Activated CD8-positive, alpha-beta memory T cell treated with anti-CD3 and anti-CD28 coated beads, Interleukin-2, amount 50 U/mL, for 1 hour (primary cell): ENCODE results near the gene ZNF565.
"Not testable (repeated sequence)": the region's sequence is repeated elsewhere in the genome, so short reads cannot be mapped to it uniquely, and the experiment has no call there.

Source experiments
- DNase-seq: peaks from one replicate; pipeline ENCODE4 v3.0.0-alpha.2; 2020; ENCODE audit errors: extremely low read depth

The ZNF565 gene

DNA sequence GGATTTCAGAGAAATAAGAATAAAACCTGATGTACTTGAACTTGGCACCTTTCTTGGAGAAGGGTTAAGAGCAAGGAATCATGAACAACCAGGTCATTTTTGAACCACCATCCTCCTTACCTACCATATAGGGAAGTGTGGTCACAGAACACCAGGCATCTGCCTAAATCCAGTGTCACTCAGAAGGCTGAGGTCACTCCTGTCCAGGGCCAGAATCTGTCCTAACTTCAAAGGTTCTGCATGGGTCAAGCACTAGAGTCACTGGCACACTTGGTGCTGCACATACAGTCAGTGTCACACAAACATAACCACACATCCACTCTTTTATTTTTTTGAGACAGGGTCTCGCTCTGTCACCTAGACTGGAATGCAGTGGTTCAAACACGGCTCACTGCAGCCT is 1.6 kb downstream of the ZNF565 start:
- DNase-seq, result no peak

DNA sequence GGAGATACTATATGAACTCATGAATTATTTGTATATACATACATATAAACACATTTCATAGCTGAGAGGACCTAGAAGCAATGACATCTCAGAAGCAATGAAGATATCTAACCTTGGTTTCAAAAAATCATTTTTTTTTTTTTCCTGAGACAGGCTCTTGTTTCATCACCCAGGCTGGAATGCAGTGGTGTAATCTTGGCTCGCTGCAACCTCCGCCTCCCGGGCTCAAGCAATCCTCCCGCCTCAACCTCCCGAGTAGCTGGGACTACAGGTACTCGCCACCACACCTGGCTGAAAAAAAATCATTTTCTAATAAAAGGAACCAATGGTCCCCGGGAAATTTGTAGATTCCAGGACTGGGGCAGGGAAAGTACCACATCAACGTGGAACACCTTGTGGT is 4.0 kb downstream of the ZNF565 start:
- DNase-seq, result no peak

DNA sequence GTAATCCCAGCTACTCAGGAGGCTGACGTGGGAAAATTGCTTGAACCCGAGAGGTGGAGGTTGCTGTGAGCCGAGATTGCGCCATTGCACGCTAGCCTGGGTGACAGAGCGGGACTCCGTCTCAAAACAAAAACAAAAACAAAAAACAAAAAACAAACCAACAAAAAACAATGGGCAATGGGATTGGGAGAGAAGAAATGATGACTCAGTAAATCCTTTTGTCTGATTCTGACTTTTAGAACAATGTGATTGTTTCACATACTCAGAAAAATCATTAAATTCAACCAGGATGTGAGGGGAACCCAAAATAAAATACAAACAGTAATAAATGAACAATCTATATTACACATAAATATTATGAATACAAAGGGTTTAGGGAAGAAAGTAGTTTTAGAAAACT is 5.1 kb downstream of the ZNF565 start:
- DNase-seq, result no peak

DNA sequence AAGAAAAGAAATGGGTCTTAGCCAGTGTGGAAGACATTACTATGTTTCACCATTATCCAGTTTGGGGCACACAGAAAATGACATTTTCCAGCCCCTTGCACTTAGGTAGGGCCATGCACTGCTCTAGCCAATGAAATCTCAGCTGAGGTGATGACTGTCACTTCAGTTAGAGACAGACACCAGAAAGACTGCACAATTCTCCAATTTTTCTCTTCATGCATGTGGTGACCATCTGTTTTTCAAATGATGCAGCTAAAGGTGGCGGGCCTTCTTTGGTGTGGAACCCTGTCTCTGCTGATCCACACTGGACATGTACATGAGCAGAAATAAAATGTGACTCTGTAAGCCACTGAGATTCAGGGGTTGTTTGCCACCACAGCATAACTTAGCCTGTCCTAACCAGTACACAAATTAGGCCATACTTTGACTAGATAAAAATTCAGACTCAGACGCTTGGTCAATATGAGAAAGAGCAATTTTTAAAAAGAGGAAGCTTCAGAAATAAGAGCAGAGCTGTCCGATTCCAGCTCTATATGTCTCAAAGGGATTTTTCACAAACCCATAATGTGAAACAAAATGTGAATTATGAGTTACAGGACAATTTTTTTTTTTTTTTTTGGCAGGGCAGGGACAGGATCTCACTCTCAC is 6.7 kb downstream of the ZNF565 start:
- no peak for DNase-seq

DNA sequence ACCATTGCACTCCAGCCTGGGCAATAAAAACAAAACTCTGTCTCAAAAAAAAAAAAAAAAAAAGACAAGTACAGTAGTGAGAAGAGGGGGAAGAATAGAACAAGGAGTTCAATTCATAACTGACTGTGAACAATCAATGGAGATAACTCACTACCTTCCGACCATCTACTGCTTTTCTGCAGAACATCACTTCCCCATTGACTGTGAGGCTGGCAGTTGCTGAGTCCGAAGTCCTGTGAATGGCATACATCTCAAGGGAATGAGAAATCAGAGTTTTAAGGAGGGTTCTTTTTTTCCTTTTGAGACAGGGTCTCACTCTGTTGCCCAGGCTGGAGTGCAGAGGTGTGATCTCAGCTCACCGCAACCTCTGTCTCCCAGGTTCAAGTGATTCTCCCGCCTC is 11.2 kb downstream of the ZNF565 start:
- no peak for DNase-seq

DNA sequence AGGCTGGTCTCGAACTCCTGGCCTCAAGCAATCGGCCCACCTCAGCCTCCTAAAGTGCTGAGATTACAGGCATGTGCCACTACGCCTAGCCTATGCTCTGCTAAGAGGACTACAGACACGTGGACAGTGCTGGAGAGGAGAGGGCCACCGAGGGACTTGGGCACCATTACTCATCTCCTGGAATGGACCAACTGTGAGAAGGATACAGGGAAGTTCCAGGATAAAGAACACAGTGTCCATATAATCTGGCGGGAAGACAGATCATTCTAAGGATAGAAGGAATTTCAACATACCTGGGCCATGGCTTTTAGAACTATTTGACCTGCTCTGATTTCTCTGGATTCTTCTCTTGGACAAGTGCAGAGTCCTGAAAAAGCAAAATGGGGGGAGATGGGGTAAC is 12.8 kb downstream of the ZNF565 start:
- no peak for DNase-seq

DNA sequence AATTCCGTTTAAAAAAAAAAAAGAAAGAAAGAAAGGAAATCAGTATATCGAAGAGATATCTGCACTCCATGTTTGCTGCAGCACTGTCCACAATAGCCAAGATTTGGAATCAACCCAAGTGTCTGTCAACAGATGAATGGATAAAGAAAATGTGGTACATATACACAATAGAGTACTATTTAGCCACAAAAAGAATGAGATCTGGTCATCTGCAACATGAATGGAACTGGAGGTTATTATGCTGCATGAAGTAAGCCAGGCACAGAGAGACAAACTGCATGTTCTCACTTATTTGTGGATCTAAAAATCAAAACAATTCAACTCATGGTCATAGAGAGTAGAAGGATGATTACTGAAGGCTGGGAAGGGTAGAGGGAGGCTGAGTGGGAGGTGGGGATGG is 16.3 kb downstream of the ZNF565 start:
- no peak for DNase-seq

DNA sequence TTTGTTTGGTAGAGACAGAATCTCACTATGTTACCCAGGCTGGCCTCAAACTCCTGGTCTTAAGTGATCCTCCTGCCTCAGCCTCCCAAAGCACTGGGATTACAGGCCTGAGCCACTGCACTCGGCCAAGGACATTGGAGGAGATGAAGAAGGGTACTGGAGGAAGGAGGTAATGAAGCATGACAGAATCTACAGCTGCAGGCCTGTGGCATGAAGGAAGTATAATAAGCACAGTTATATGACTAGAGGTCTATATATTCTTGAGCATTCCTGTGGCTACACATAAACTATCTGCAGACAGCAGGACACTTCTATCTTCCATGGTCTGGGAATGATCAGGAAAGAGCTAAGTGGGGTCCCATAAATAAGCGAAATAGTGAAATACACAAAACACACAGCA is 18.2 kb downstream of the ZNF565 start:
- DNase-seq, result no peak

DNA sequence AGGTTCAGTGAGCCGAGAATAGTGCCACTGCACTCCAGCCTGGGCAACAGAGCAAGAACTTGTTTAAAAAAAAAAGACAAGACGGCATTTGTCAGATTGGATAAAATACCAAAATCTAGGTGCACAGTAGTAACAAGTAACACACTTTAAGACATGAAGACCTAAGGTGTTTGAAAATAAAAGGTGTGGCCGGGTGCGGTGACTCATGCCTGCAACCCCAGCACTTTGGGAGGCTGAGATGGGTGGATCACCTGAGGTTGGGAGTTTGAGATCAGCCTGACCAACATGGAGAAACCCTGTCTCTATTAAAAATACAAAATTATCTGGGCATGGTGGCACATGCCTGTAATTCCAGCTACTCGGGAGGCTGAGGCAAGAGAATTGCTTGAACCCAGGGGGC is 27.7 kb downstream of the ZNF565 start:
- DNase-seq, result not testable (repeated sequence)

DNA sequence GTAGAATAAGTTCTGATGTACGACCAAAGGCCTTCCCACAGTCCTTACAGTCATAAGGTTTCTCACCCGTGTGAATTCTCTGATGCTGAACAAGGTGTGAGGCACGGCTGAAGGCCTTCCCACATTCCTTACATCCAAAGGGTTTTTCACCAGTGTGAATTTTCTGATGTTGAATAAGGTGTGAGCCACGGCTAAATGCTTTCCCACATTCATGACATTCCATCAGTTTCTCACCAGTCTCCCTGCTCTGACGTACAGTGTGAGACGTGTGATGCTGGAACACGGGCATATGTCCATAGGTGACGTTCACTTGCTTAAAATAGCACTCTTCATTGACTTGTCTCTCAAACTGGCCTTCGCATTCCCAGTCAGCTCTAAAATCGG is 31.2 kb downstream of the ZNF565 start:
- DNase-seq, result no peak

DNA sequence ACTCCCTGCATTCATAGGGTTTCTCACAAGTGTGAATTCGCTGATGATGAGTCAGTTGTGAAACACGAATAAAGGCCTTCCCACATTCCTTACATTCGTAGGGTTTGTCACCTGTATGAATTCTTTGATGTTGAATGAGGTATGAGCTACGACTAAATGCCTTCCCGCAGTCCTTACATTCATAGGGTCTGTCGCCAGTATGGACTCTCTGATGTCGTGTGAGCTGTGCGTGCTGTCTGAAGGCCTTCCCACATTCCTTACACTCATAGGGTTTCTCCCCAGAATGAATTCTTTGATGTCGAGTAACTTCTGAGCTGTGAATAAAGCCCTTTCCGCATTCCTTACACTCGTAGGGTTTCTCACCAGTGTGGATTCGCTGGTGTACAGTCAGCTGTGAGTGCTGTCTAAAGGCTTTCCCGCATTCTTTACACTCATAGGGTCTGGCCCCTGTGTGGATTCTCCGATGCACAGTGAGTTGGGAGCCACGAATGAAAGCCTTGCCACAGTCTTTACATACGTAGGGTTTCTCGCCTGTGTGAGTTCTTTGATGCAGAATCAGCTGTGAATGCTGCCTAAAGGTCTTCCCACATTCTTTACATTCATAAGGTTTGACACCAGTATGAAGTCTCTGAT is 31.7 kb downstream of the ZNF565 start:
- DNase-seq, result no peak

DNA sequence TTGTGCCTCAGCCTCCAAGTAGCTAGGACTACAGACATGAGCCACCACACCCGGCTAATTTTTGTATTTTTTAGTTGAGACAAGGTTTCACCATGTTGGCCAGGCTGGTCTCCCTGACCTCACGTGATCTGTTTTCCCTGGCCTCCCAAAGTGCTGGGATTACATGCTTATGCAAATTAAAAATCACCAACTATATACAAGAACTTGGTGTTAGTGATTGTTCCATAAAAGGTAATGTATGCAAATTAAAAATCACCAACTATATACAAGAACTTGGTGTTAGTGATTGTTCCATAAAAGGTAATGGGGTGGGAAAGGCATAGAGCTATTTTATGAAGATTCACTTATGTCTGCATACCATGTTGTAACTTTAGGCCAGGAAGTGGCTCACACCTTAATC is 35.4 kb downstream of the ZNF565 start:
- not testable (repeated sequence) for DNase-seq

DNA sequence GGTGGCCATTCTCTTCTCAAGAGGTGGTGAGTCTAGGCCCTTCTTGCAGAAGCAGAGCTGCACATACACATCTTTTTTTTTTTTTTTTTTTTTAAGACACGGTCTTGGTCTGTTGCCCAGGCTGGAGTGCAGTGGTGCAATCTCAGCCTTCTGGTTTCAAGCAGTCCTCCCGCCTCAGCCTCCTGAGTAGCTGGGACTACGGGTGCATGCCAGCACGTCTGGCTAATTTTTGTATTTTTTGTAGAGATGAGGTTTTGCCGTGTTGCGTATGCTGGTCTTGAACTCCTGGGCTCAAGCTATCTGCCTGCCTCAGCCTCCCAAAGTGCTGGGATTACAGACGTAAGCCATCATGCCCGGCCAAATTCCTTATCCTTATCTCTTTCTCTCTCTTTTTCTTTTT is 40.6 kb downstream of the ZNF565 start:
- DNase-seq, result not testable (repeated sequence)

DNA sequence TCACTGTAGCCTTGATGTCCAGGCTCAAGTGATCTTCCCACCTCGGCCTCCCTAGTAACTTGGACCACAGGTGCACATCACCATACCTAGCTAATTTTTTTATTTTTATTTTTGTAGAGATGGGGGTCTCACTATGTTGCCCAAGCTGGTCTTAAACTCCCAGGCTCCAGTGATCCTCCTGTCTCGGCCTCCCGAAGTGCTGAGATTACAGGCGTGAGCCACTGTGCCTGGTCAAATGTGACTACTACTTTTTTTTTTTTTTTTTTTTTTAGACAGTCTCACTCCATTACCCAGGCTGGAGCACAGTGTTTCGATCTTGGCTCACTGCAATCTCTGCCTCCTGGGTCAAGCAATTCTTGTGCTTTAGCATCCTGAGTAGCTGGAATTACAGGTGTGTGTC is 41.6 kb downstream of the ZNF565 start:
- no peak for DNase-seq

DNA sequence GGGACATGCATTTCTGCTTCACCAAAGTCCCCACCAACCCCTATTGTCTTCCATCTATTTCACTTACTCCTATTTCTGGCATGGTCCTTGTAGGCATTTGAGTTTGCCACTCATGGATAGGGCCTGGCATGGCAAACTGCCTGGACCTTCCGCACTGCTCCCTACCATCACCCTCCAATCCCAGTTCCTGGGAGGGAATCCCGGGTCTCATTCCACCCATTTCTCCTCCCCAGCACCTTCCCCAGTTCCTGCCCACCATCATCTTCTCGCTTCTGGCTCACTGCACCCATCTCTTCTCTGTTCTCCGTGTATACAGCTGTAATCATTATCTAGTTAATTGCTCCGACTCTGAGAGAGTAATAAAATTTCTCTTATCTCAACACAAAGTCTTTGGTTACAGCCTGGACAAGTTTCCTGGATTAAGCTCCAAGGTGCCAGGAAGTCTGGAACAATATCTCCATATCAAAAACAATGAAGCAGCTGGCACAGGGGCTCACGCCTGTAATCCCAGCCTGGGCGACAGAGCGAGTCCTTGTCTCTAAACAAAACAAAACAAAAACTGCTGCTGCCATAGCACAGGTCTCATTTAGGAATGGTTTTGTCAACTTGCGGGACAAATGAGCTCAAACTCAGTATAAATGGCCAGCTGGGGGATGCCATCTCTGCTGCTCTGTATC is 45.2 kb downstream of the ZNF565 start:
- DNase-seq, result no peak

DNA sequence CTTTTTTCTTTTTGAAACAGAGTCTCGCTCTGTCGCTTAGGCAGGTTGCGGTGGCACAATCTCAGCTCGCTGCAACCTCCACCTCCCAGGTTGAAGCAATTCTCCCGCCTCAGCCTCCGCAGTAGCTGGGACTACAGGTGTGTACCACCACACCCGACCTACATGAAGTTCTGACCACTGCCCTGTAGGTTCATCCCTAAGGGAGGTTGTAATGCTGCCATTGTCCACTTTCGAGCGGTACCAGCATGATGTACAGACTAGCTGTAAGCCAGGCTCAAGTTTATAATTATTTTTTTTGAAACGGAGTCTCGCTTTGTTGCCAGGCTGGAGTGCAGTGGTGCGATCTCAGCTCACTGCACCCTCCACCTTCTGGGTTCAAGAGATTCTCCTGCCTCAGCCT is 50.7 kb downstream of the ZNF565 start:
- DNase-seq, result no peak

DNA sequence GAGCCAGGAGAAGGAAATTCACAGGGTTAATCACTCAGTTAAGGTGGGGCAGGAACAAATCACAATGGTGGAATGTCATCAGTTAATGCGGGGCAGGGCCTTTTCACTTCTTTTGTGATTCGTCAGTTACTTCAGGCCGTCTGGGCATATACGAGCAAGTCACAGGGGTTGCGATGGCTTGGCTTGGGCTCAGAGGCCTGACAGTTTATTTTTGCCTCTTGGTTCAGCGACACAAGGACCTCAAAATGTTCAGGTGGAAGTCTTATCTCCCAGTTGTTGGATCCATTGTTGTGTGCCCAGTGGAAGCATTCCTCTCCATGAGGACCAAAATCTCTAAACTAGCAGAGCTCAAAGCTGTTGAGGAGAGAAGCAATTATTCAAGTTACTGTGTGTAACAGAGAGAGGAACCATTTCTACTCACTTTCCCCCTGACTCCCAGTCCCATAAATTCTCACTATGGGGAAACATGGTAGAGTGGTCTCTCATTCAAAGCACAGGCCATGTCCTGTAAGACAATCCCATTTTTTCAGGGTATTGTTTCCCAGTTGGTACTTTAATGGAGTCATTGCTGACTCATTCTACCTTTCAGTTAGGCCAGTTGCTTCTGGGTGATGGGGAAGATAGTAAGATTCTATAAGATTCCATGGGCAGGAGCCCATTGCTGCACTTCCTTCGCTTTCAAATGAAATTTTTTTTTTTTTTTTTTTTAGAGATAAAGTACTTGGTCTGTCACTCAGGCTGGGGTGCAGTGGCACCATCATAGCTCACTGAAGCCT is 53.5 kb downstream of the ZNF565 start:
- no peak for DNase-seq

DNA sequence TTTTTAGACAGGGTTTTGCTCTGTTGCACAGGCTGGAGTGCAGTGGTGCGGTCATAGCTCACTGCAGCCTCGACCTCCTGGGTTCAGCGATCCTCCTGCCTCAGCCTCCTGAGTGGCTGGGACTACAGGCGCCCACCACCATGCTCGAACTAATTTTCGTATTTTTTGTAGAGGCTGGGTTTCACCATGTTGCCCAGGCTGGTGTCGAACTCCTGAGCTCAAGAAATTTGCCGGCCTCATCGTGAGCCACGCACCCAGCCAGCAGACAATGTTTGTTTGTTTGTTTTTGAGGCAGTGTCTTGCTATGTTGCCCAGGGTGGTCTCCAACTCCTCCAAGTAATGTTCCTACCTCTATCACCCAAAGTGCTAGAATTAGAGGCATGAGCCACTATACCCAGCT is 61.3 kb downstream of the ZNF565 start:
- no peak for DNase-seq

DNA sequence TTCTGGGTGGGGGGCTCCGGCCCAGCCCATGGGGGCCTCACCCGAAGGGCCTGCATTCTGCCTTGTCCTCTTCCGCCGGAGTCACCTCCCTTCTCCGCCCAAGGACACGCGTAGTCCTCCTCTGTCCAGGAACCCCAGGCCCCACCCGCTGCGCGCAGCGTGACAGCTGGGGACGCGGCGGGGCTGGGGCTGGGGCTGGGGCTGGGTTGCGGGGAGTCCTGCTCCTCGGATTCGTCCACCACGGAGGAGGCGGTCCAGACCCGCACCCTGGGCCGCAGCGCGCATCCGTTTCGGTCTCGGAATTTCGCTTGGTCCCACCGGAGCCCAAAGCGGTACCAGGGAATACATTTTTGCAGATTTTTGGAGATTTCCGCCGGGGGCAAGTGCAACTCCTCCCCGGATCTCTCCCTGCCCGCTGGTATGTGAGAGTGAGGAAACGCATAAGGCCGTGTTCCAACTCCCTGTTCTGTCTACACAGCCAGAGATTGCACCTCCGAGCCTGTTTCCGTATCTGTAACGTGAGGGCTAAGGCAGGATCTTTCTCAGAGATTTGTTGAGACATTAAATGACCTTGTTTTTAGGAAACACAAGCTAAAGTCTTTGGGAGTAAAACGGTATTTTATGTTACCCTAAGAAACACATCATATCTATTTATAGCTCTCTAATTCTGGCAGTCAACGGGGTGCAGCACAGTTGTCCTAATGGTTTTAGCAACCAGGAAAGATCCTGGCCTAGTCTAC is 61.9 kb downstream of the ZNF565 start, which contains the start of gene COX7A1:
COX7A1 (minus strand) TSS at position 96 of the 740 bp plus-strand sequence; CDS start at position 56, 40 bp downstream.
- DNase-seq, result no peak

DNA sequence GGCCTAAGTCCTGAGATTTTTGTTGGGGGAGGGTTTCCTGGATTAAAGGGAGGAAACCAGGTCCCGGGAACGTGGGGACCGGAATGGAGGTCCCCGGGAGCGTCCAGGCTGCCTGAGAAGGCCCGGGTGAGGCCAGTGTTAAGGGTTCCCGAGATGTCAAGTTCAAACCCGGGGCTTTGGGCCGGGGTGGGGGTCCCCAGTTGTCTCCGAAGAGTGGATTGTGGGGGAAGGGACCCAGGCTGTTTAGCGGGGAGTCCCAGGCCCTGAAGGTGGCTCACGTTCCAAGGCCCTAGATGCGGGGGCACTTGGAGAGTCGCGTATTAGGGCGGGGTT is 62.5 kb downstream of the ZNF565 start:
- DNase-seq, result no peak

DNA sequence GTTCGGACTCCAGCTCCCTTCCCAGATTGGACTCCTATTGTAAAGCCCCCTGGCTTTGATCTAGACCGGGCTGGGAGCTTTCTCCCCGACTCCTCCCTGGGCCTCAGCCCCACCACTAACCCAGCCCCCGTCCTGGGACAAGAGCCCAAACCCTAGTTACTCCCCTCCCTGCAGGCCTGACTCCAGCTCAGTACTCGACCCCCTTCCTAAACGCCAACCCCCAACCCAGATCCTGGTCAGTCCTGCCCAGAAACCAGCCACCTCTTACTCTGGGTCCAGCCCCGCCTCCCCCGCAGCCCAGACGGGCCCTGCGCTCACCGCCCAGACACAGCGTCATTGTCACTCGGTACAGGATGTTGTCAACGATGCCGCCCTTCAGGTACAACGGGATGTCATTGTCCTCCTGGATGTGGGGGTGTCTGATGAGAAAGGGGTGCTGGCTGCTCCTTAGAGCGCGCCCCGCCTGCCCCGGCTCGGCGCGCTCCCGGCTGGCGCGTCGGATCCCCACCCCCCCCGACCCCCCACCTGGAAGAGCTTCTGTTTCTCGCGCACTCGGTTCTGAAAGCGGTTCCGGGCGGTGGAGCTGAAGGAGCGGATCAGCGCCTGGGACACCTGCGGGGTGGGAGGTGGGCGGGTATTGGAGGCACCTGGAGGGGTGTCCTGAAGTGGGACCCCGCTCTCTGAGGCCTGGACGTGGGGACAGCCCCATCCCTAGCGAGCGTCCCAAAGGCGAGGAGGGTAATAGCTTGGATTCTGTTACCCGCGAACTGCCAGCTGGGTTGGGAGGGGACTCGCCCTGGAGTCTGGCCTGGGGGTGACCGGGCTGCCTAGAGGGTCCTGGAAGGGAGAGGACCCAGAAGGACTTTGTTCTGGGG is 63.1 kb downstream of the ZNF565 start:
- no peak for DNase-seq
